Measurements from ENCODE around the gene MRPL54. TPM values are rescaled to one million over a fixed set of nuclear protein-coding genes. Genes with fewer than 3 reads are reported as not detected.
"Not testable (repeated sequence)": the region's sequence is repeated elsewhere in the genome, so short reads cannot be mapped to it uniquely, and the experiment has no call there.

MRPL54 gene
- total RNA-seq, 1 experiment from 2014 or later: 46.4 TPM

GRCh38 chr19:3753631-3754410, 8.7 kb upstream of the MRPL54 start:
- ChIA-PET CTCF (interaction anchor here (0.6 kb wide), 1 partner anchor 9 kb away, joined by 3 read pairs; the partner anchor contains the start of gene MRPL54), POLR2A (no interaction called here)
- Histone ChIP-seq H3K4me3 (ENCODE audit: low read depth, low read length) (no peak overlapping the region), H3K9me3 (no peaks in the 10 kb centered on the region), H3K27me3 (replicated peaks; ENCODE audit: control insufficient read depth, insufficient read depth, low read length) (no peaks in the 10 kb centered on the region), H3K4me1 (no peaks in the 10 kb centered on the region; the same call in 1 of the 2 replicates), H3K36me3 (ENCODE audit: control insufficient read depth, insufficient read depth, low read length) (peaks cover 2% of the 10 kb centered on the region)
- TF ChIP-seq CTCF (IDR thresholded peaks at IDR 0.05; ENCODE audit: insufficient read depth in 1 of 2, low read depth in 1 of 2, low read length in 1 of 2, severe bottlenecking in 1 of 2, unreplicated experiment in 1 of 2): no peak
- BruUV-seq (replicated peaks): no TSS peak
- DNase-seq: no peak
- Mint-ChIP-seq H3K27ac (ENCODE audit: unreplicated experiment) (no peak overlapping the region), H3K4me3 (ENCODE audit: unreplicated experiment) (no peak overlapping the region), H3K4me1 (ENCODE audit: low read depth, unreplicated experiment) (no peaks in the 10 kb centered on the region), H3K27me3 (ENCODE audit: insufficient read depth, unreplicated experiment) (no peaks in the 10 kb centered on the region), H3K9me3 (ENCODE audit: unreplicated experiment) (no peaks in the 10 kb centered on the region), H3K36me3 (ENCODE audit: insufficient read depth, unreplicated experiment) (peaks cover 38% of the 10 kb centered on the region)
- intact Hi-C loops (cut with micrococcal nuclease; ENCODE audit: unreplicated experiment): no loop called here

- H3K27ac Mint-ChIP-seq (ENCODE audit: unreplicated experiment); H3K4me1 Mint-ChIP-seq (ENCODE audit: low read depth, unreplicated experiment); H3K9me3 Mint-ChIP-seq (ENCODE audit: unreplicated experiment); H3K27me3 ChIP-seq (replicated peaks; ENCODE audit: control insufficient read depth, insufficient read depth, low read length); H3K9me3 ChIP-seq; DNase-seq; BruUV-seq (replicated peaks); H3K4me1 ChIP-seq; intact Hi-C loops (cut with micrococcal nuclease; ENCODE audit: unreplicated experiment); H3K4me3 Mint-ChIP-seq (ENCODE audit: unreplicated experiment); POLR2A ChIA-PET; H3K36me3 ChIP-seq (ENCODE audit: control insufficient read depth, insufficient read depth, low read length); H3K27me3 Mint-ChIP-seq (ENCODE audit: insufficient read depth, unreplicated experiment); CTCF ChIA-PET; H3K4me3 ChIP-seq (ENCODE audit: low read depth, low read length): not testable (repeated sequence)
- H3K36me3 Mint-ChIP-seq (ENCODE audit: insufficient read depth, unreplicated experiment): peaks cover 31% of the 10 kb centered on the region
Observed at GRCh38 chr19:3757705-3758104, 4.8 kb upstream of the MRPL54 start.

- H3K4me3 Mint-ChIP-seq (ENCODE audit: unreplicated experiment); H3K4me1 Mint-ChIP-seq (ENCODE audit: low read depth, unreplicated experiment); H3K27me3 ChIP-seq (replicated peaks; ENCODE audit: control insufficient read depth, insufficient read depth, low read length); H3K27ac Mint-ChIP-seq (ENCODE audit: unreplicated experiment); BruUV-seq (replicated peaks); DNase-seq; H3K9me3 ChIP-seq; H3K4me3 ChIP-seq (ENCODE audit: low read depth, low read length); H3K36me3 ChIP-seq (ENCODE audit: control insufficient read depth, insufficient read depth, low read length); intact Hi-C loops (cut with micrococcal nuclease; ENCODE audit: unreplicated experiment); H3K4me1 ChIP-seq; H3K27me3 Mint-ChIP-seq (ENCODE audit: insufficient read depth, unreplicated experiment); CTCF ChIA-PET; POLR2A ChIA-PET; H3K9me3 Mint-ChIP-seq (ENCODE audit: unreplicated experiment): not testable (repeated sequence)
- H3K36me3 Mint-ChIP-seq (ENCODE audit: insufficient read depth, unreplicated experiment): peaks cover 29% of the 10 kb centered on the region
Observed at GRCh38 chr19:3758297-3758696, 4.2 kb upstream of the MRPL54 start.

GRCh38 chr19:3759482-3760254, 2.8 kb upstream of the MRPL54 start:
- H3K4me1 Mint-ChIP-seq (ENCODE audit: low read depth, unreplicated experiment): peaks cover 8% of the 10 kb centered on the region
- peaks cover 26% of the 10 kb centered on the region for H3K36me3 Mint-ChIP-seq (ENCODE audit: insufficient read depth, unreplicated experiment)
- no peaks in the 10 kb centered on the region for H3K27me3 Mint-ChIP-seq (ENCODE audit: insufficient read depth, unreplicated experiment)
- CTCF ChIA-PET: no interaction called here
- H3K9me3 Mint-ChIP-seq (ENCODE audit: unreplicated experiment): no peaks in the 10 kb centered on the region
- Histone ChIP-seq H3K36me3 (ENCODE audit: control insufficient read depth, insufficient read depth, low read length) (peaks cover 3% of the 10 kb centered on the region; the same call in 1 of the 2 replicates), H3K9me3 (no peaks in the 10 kb centered on the region), H3K4me1 (peaks cover 4% of the 10 kb centered on the region), H3K27me3 (replicated peaks; ENCODE audit: control insufficient read depth, insufficient read depth, low read length) (no peaks in the 10 kb centered on the region), H3K4me3 (ENCODE audit: low read depth, low read length) (no peak overlapping the region)
- POLR2A ChIA-PET: no interaction called here
- DNase-seq: no peak
- peak overlapping the region; percentile 96 for H3K4me3 Mint-ChIP-seq (ENCODE audit: unreplicated experiment)
- no peak overlapping the region for H3K27ac Mint-ChIP-seq (ENCODE audit: unreplicated experiment)
- BruUV-seq (replicated peaks): no TSS peak
- intact Hi-C loops (cut with micrococcal nuclease; ENCODE audit: unreplicated experiment): no loop called here
- TF ChIP-seq CTCF (IDR thresholded peaks at IDR 0.05; ENCODE audit: insufficient read depth in 1 of 2, low read depth in 1 of 2, low read length in 1 of 2, severe bottlenecking in 1 of 2, unreplicated experiment in 1 of 2): no peak

All from Caco-2 (cell line).